Measurements from ENCODE around the gene ADA. TPM values are rescaled to one million over a fixed set of nuclear protein-coding genes. Genes with fewer than 3 reads are reported as not detected.

The ADA gene
- total and polyA plus RNA-seq, 2 of the 13 experiments (the other 11 are each of a cell fraction or from before 2014, with no cell fraction given) = 2.5 to 11.3 TPM

- CTCF ChIA-PET (ENCODE audit: low intra/inter-chr PET ratio, low total read pairs) = no interaction called here
- H3K9me3 ChIP-seq (ENCODE audit: low read length) = no peaks in the 10 kb centered on the region
- no peak overlapping the region for H3K4me3 ChIP-seq (replicated peaks in 1 of 3; ENCODE audit: insufficient read depth in 1 of 3, low read depth in 2 of 3, low read length in 3 of 3)
- peaks cover 10% of the 10 kb centered on the region; the same call in 1 of the 2 replicates for H3K4me1 ChIP-seq (ENCODE audit: insufficient read depth, low read length)
- in situ Hi-C loops (cut with HindIII; ENCODE audit: extremely low pct_ligation_motif_present, low pct_unique_long_range_greater_than_20kb) (no loop called here), intact Hi-C loops (cut with micrococcal nuclease; ENCODE audit: unreplicated experiment) (loop anchor here (10.0 kb wide), 1 partner anchor 555 kb away; no protein-coding TSS in a partner anchor)
- H2AFZ ChIP-seq (ENCODE audit: low read length) = no peak overlapping the region
- no peak overlapping the region for H3K27ac ChIP-seq (ENCODE audit: extremely low read length, insufficient read depth, low read length)
- H3K79me2 ChIP-seq (ENCODE audit: insufficient read depth, low read length) = no peaks in the 10 kb centered on the region
- no peaks in the 10 kb centered on the region for H4K20me1 ChIP-seq (ENCODE audit: insufficient read depth, low read length)
- H3K9ac ChIP-seq (ENCODE audit: insufficient read depth, low read depth, low read length) = no peak overlapping the region
- H3K36me3 ChIP-seq (replicated peaks in 1 of 2; ENCODE audit: control insufficient read depth in 1 of 2, insufficient read depth in 2 of 2, low read length in 2 of 2) = no peaks in the 10 kb centered on the region; a peak in 1 of 5 replicates
- 88% methylated on average over 8 of the region's 8 CpGs for WGBS (ENCODE audit: low lambda C conversion rate)
- no TSS peak for BruUV-seq (replicated peaks)
- POLR2A ChIA-PET = no interaction called here
- H3K27me3 ChIP-seq (ENCODE audit: control insufficient read depth in 1 of 2, insufficient read depth in 2 of 2, low read length in 2 of 2) = no peaks in the 10 kb centered on the region
- no peak for ATAC-seq
- H3K4me2 ChIP-seq (ENCODE audit: low read depth, low read length) = no peak overlapping the region
- no peak for FAIRE-seq
- DNase-seq (ENCODE audit: low spot score) = no peak
- TF ChIP-seq ZNF788 (CRISPR knock-in tag; IDR thresholded peaks at IDR 0.05; ENCODE audit: borderline replicate concordance) = no peak
- no peak for TF ChIP-seq POLR2AphosphoS5 (IDR thresholded peaks at IDR 0.05; ENCODE audit: low read depth, low read length)
- TF ChIP-seq KIAA2018 (CRISPR knock-in tag; IDR thresholded peaks at IDR 0.05; ENCODE audit: borderline replicate concordance) = no peak
- TF ChIP-seq SOX13 (IDR thresholded peaks at IDR 0.05) = no peak
- no peak for TF ChIP-seq SOX13 (CRISPR knock-in tag; conservative IDR thresholded peaks at IDR 0.05 in 1 of 2, IDR thresholded peaks at IDR 0.05 in 1 of 2)
- TF ChIP-seq ZNF205 (CRISPR knock-in tag; IDR thresholded peaks at IDR 0.05) = no peak
- TF ChIP-seq ZNF263 (CRISPR knock-in tag; IDR thresholded peaks at IDR 0.05) = no peak
- TF ChIP-seq NFRKB (IDR thresholded peaks at IDR 0.05) = no peak
- TF ChIP-seq PBX3 (CRISPR knock-in tag; IDR thresholded peaks at IDR 0.05; ENCODE audit: borderline replicate concordance) = no peak
- TF ChIP-seq POGK (CRISPR knock-in tag; conservative IDR thresholded peaks at IDR 0.05) = no peak
- no peak for TF ChIP-seq PITX1 (CRISPR knock-in tag; IDR thresholded peaks at IDR 0.05)
- no peak for TF ChIP-seq TARDBP (CRISPR knock-in tag; IDR thresholded peaks at IDR 0.05)
- no peak for TF ChIP-seq ZNF772 (CRISPR knock-in tag; IDR thresholded peaks at IDR 0.05)
- no peak for TF ChIP-seq POLR2G (IDR thresholded peaks at IDR 0.05; ENCODE audit: low read depth, low read length)
Observed at GRCh38 chr20:44579313-44580081, 72.0 kb downstream of the ADA start.

All from HepG2 (cell line).